RWPE1 (cell line): ENCODE measurements around the gene PGPEP1.
"Not testable (repeated sequence)": the region's sequence is repeated elsewhere in the genome, so short reads cannot be mapped to it uniquely, and the experiment has no call there.

Source experiments
- CTCF ChIA-PET: fragments of 350-600 bp; sonication (Branson Sonifier 250); formaldehyde crosslinking; extraction: SDS; loops from one replicate; lab custom pipeline; 2021; lab: Yijun Ruan, JAX
- POLR2A ChIA-PET: fragments of 400-600 bp; formaldehyde crosslinking; extraction: SDS; loops from one replicate; lab custom pipeline; 2020; ENCODE audit warnings: antibody characterized with exemption; ENCODE audit not compliant: low non-redundant PET; lab: Yijun Ruan, JAX
- DNase-seq: peaks from one replicate; pipeline ENCODE4 v3.0.0; 2012; ENCODE audit warnings: low spot score
- H3K27ac ChIP-seq: fragments of 450-650 bp; 2 replicates; pipeline ENCODE4 v1.5.1; 2017
- TF ChIP-seq, protein P1 (sequence below): fragments of 450-650 bp; conservative IDR thresholded peaks from 2 replicates; pipeline ENCODE4 v1.5.1; 2017; ENCODE audit warnings: low read depth, mild to moderate bottlenecking

Gene PGPEP1

DNA sequence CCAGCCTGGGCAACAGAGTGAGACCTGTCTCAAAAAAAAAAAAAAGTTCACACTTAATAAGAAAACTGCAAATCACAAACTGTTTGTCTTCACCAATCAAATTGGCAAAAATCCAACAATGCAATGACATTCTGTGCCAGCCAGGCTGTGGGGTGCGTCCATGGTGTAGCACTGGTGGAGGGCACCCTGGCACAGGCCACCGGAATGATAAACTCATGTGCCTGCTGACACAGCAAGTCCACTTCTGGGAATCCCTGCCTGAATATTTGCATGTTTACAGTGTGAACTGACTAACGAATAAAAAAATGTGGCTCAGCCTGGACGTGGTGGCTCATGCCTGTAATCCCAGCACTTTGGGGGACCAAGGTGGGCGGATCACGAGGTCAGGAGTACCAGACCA lies 58.6 kb downstream of the PGPEP1 start:
- ChIA-PET CTCF (no interaction called here), POLR2A (interaction anchor here (1.0 kb wide), 1 partner anchor 9 kb away, joined by 3 read pairs; no protein-coding TSS in a partner anchor)
- DNase-seq: no peak
- TF ChIP-seq, protein P1, sequence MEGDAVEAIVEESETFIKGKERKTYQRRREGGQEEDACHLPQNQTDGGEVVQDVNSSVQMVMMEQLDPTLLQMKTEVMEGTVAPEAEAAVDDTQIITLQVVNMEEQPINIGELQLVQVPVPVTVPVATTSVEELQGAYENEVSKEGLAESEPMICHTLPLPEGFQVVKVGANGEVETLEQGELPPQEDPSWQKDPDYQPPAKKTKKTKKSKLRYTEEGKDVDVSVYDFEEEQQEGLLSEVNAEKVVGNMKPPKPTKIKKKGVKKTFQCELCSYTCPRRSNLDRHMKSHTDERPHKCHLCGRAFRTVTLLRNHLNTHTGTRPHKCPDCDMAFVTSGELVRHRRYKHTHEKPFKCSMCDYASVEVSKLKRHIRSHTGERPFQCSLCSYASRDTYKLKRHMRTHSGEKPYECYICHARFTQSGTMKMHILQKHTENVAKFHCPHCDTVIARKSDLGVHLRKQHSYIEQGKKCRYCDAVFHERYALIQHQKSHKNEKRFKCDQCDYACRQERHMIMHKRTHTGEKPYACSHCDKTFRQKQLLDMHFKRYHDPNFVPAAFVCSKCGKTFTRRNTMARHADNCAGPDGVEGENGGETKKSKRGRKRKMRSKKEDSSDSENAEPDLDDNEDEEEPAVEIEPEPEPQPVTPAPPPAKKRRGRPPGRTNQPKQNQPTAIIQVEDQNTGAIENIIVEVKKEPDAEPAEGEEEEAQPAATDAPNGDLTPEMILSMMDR: no peak
- peak overlapping the region; percentile 64 for H3K27ac ChIP-seq

DNA sequence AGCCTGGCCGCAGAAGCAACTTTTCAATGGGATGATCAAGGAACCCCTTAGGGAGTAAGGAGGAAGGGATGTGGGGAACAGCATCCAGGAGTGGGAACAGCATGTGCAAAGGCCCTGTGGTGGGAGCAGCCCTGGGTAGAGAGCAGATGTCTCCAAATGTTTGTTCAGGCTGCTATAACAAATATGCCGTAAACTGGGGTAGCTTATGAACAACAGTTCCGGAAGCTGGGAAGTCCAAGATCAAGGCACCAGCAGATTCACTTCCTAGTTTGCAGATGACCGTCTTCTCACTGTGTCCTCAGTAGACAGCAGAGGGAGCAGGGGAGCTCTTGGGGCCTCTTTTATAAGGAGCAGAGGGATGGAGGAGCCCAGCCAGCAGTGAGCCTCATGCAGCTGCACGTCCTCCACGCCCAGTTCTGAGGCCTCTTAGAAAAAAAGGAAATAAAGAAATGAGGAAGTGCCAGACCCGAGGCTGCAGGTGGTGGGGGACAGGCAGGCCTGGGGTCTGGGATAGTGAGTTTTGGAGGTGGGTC lies 61.2 kb downstream of the PGPEP1 start:
- H3K27ac ChIP-seq: peak overlapping the region; percentile 54
- ChIA-PET CTCF (interaction anchor here (0.6 to 1.2 kb wide), 8 partner anchors 13 to 339 kb away, joined by 3 to 4 read pairs (median 3); partner anchors contain the start of gene GDF15), POLR2A (no interaction called here)
- no peak for DNase-seq
- TF ChIP-seq, protein P1: peak; percentile 42; the same call in 1 of the 2 replicates

DNA sequence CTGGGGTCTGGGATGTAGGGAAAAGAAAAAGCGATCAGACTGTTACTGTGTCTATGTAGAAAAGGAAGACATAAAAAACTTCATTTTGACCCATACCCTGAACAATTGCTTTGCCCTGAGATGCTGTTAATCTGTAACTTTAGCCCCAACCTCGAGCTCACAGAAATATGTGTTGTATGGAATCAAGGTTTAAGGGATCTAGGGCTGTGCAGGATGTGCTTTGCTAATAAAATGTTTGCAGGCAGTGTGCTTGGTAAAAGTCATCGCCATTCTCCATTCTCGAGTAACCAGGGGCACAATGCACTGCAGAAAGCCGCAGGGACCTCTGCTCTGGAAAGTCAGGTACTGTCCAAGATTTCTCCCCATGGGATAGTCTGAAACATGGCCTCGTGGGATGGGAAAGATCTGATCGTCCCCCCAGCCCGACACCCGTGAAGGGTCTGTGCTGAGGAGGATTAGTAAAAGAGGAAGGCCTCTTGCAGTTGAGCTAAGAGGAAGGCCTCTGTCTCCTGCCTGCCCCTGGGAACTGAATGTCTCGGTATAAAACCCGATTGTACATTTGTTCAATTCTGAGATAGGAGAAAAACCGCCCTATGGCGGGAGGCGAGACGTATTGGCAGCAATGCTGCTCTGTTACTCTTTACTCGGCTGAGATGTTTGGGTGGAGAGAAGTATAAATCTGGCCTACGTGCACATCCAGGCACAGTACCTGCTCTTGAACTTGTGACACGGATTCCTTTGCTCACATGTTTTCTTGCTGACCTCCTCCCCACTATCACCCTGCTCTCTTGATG lies 62.3 kb downstream of the PGPEP1 start:
- POLR2A ChIA-PET, DNase-seq: not testable (repeated sequence)
- CTCF ChIA-PET: interaction anchor here (0.6 to 1.2 kb wide), 5 partner anchors 14 to 187 kb away, joined by 3 to 4 read pairs (median 3); partner anchors contain the start of gene GDF15
- peak overlapping the region; percentile 54 for H3K27ac ChIP-seq

DNA sequence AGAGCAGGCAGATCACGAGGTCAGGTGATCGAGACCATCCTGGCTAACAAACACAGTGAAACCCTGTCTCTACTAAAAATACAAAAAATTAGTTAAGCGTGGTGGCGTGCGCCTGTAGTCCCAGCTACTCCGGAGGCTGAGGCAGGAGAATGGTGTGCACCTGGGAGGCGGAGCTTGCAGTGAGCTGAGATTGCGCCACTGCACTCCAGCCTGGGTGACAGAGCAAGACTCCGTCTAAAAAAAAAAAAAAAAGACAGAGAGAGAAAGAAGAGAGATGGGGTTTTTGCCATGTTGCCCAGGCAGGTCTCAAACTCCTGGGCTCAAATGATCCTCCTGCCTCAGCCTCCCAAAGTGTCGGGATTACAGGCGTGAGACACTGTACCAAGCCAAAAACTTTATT lies 65.4 kb downstream of the PGPEP1 start:
- DNase-seq, H3K27ac ChIP-seq: not testable (repeated sequence)
- POLR2A ChIA-PET: interaction anchor here (0.6 kb wide), 1 partner anchor 17 kb away, joined by 4 read pairs; no protein-coding TSS in a partner anchor
- CTCF ChIA-PET: interaction anchor here (0.7 kb wide), 1 partner anchor 15 kb away, joined by 3 read pairs; no protein-coding TSS in a partner anchor

DNA sequence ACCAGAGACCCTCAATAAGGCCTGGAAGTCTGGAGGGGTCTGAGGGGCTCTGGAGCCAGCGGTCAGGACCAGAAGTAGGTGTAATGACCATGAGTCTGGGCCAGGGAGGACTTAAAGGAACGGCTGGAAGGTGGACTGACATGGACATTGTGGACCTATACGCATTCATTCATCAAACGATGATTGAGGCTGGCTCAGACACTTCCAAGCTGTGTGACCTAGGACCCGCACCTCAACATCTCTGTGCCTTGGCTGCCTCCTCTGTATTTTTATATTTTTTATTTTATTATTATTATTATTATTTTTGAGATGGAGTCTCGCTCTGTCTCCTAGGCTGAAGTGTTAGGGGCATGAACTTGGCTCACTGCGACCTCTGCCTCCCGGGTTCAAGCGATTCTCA lies 66.4 kb downstream of the PGPEP1 start:
- TF ChIP-seq, protein P1: no peak
- DNase-seq: no peak
- no peak overlapping the region for H3K27ac ChIP-seq
- ChIA-PET POLR2A (no interaction called here), CTCF (no interaction called here)

DNA sequence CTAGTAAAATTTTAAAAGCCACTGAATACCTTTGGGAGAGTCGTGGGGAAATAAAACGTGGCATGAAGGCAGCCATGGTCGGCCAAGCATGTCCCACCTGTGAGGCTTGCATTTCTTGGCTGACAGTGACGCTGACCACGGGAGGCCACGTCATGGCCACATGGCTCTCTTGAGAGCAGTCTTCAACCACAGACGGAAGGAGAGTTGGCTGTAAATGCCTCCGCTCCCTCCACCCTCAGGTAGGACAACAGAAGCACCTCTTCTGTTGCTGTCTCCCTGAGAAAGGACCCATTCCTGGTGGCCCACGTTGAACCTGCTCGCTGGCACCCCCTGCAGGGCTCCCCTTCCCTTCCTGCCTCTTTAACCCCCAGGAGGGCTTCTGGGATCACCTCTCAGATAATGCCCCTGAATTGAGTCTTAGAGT lies 67.7 kb downstream of the PGPEP1 start:
- TF ChIP-seq, protein P1: peak; percentile 35
- ChIA-PET POLR2A (no interaction called here), CTCF (no interaction called here)
- DNase-seq: no peak
- H3K27ac ChIP-seq: peak overlapping the region; percentile 14

DNA sequence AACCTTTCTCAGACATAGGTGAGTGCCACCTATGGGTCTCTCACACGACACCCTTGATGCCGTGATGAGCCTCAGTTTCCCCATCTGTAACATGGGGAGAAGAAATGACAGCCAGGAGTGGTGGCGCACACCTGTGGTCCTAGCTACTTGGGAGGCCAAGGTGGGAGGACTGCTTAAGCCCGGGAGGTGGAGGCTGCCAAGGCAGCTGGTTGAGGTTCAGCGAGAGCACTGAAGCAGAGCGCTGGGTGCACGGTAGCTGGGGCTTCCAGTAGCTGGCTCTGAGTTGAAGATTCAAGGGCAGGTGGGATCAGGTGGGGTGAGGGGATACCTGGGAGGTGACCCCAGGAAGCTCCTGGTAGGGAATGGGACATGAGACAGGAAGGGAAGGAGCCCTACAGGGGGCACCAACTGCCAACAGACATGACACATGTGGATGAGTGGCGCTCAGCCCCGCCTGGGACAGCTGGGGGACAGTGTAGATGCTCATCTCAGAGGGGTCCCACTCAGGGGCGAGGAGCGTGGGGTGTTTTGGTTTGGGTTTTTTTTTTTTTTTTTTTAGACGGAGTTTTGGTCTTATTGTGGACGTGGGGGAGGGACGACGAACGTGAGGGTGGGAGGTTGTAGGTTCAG lies 72.3 kb downstream of the PGPEP1 start:
- TF ChIP-seq, protein P1: no peak
- ChIA-PET POLR2A (no interaction called here), CTCF (interaction anchor here (0.6 to 3.7 kb wide), 4 partner anchors 24 to 314 kb away, joined by 3 to 16 read pairs (median 6); partner anchors contain the start of gene GDF15)
- H3K27ac ChIP-seq: no peak overlapping the region
- no peak for DNase-seq
